ENCODE results near the gene CKAP2L.
"Not testable (repeated sequence)": the region's sequence is repeated elsewhere in the genome, so short reads cannot be mapped to it uniquely, and the experiment has no call there.

Gene CKAP2L

GRCh38 chr2:112724591-112725525, 39.6 kb downstream of the CKAP2L start:
- DNase-seq = no peak

GRCh38 chr2:112723995-112724394, 40.4 kb downstream of the CKAP2L start:
- DNase-seq = no peak

- no peak for DNase-seq
Measured at GRCh38 chr2:112723547-112723940, 40.9 kb downstream of the CKAP2L start.

- no peak for DNase-seq
Measured at GRCh38 chr2:112722816-112723546, 41.4 kb downstream of the CKAP2L start.

- DNase-seq = no peak
Measured at GRCh38 chr2:112721819-112722522, 42.4 kb downstream of the CKAP2L start.

GRCh38 chr2:112720785-112721184, 43.6 kb downstream of the CKAP2L start, which contains the start of gene NT5DC4:
Gene NT5DC4 (plus strand): TSS chr2:112721020. CDS start chr2:112721080, 60 bp downstream.
- no peak for DNase-seq

- no peak for DNase-seq
Measured at GRCh38 chr2:112718863-112719370, 45.5 kb downstream of the CKAP2L start.

GRCh38 chr2:112716826-112717352, 47.5 kb downstream of the CKAP2L start:
- DNase-seq = not testable (repeated sequence)

- DNase-seq = not testable (repeated sequence)
Measured at GRCh38 chr2:112716094-112716493, 48.3 kb downstream of the CKAP2L start.

- DNase-seq = no peak
Measured at GRCh38 chr2:112714836-112715631, 49.4 kb downstream of the CKAP2L start.

- DNase-seq = no peak
Measured at GRCh38 chr2:112714331-112714730, 50.1 kb downstream of the CKAP2L start.

- no peak for DNase-seq
Measured at GRCh38 chr2:112713926-112714325, 50.5 kb downstream of the CKAP2L start.

GRCh38 chr2:112713585-112713925, 50.9 kb downstream of the CKAP2L start:
- DNase-seq = no peak

- no peak for DNase-seq
Measured at GRCh38 chr2:112712903-112713584, 51.4 kb downstream of the CKAP2L start.

- DNase-seq = no peak
Measured at GRCh38 chr2:112712465-112712864, 51.9 kb downstream of the CKAP2L start.

- DNase-seq = no peak
Measured at GRCh38 chr2:112710956-112711750, 53.3 kb downstream of the CKAP2L start.

- DNase-seq = no peak
Measured at GRCh38 chr2:112709703-112710102, 54.7 kb downstream of the CKAP2L start.

- no peak for DNase-seq
Measured at GRCh38 chr2:112708968-112709367, 55.4 kb downstream of the CKAP2L start.

- not testable (repeated sequence) for DNase-seq
Measured at GRCh38 chr2:112706947-112707346, 57.5 kb downstream of the CKAP2L start.

GRCh38 chr2:112706170-112706664, 58.2 kb downstream of the CKAP2L start:
- no peak for DNase-seq

Data from NCI-H1105 (cell line).